HCT116 (cell line): ENCODE results near the gene KRTAP12-4. TPM values are rescaled to one million over a fixed set of nuclear protein-coding genes. Genes with fewer than 3 reads are reported as not detected.

Experiments
- ATAC-seq: fragments of 200-7000 bp; cut with Tn5 transposase; 2 replicates; pipeline ENCODE4 v1.9.1; 2020; ENCODE audit warnings: mild to moderate bottlenecking, moderate library complexity
- BruUV-seq: library from RNA; stranded (reverse); fragments of 400-500 nt; replicated peaks from 2 replicates; lab custom pipeline; 2021; lab: Mats Ljungman, UMichigan
- CTCF ChIA-PET: fragments of 300-600 bp; sonication (Branson Sonifier 250); formaldehyde crosslinking; loops from one replicate; lab custom pipeline; 2021; ENCODE audit warnings: antibody characterized with exemption; lab: Charles Lee
- POLR2A ChIA-PET: fragments of 300-600, 350-600 bp; sonication (Branson Sonifier 250); formaldehyde crosslinking; loops from one replicate; lab custom pipeline; 2021; ENCODE audit warnings: antibody characterized with exemption; lab: Charles Lee
- RAD21 ChIA-PET, 2 experiments: fragments of 300-600 bp; sonication (Branson Sonifier 250); formaldehyde crosslinking; loops; one replicate each; lab custom pipeline; 2023; ENCODE audit warnings: low total read pairs in 2 of 2; ENCODE audit not compliant: uncharacterized antibody in 2 of 2, unreplicated experiment in 2 of 2, low non-redundant PET in 1 of 2; lab: Charles Lee
- DNase-seq: peaks from one replicate; pipeline ENCODE4 v3.0.0-alpha.2; 2010; ENCODE audit warnings: low read depth, low spot score
- H2AFZ ChIP-seq: fragments of 200-600 bp; shearing (Covaris generic), sonication (generic); 2 replicates; pipeline ENCODE4 v1.6.1; 2017; ENCODE audit warnings: low read depth, mixed run types, mixed read lengths, antibody characterized with exemption, low read length; ENCODE audit not compliant: poor library complexity, severe bottlenecking
- H3K27ac ChIP-seq: 2 replicates; pipeline ENCODE4 v1.5.1; 2012; ENCODE audit warnings: low read depth, low read length
- H3K27me3 ChIP-seq: fragments of 200-600 bp; sonication (generic); 2 replicates; pipeline ENCODE4 v1.6.1; 2016; ENCODE audit warnings: mixed run types, low read length, mixed read lengths; ENCODE audit not compliant: insufficient read depth
- H3K36me3 ChIP-seq, 2 experiments: fragments of 200-500 bp in 1 of 2; fragments of 200-600 bp in 1 of 2; sonication (Bioruptor generic) in 1 of 2; sonication (generic) in 1 of 2; 2 replicates each; pipeline versions ENCODE4 v1.5.1 to v1.6.1; 2014 to 2016; ENCODE audit warnings: low read length in 2 of 2, inconsistent platforms in 1 of 2, mixed read lengths in 1 of 2, mixed run types in 1 of 2; ENCODE audit not compliant: insufficient read depth in 2 of 2, control insufficient read depth in 1 of 2
- H3K4me1 ChIP-seq, 2 experiments: fragments of 200-600 bp in 1 of 2; sonication (generic) in 1 of 2; 2 replicates each; pipeline versions ENCODE4 v1.5.1 to v1.6.1; 2012 to 2017; ENCODE audit warnings: low read length in 2 of 2, inconsistent platforms in 1 of 2, mild to moderate bottlenecking in 1 of 2, mixed read lengths in 1 of 2, mixed run types in 1 of 2, moderate library complexity in 1 of 2; ENCODE audit not compliant: insufficient read depth in 2 of 2, control insufficient read depth in 1 of 2
- H3K4me2 ChIP-seq: fragments of 200-600 bp; sonication (generic); 2 replicates; pipeline ENCODE4 v1.6.1; 2017; ENCODE audit warnings: mixed run types, low read length, mixed read lengths
- H3K4me3 ChIP-seq, 2 experiments: fragments of 200-600 bp in 1 of 2; sonication (generic) in 1 of 2; replicated peaks in 1 of 2; 2 replicates each; pipeline ENCODE4 v1.5.1; 2011 to 2016; ENCODE audit warnings: low read length in 2 of 2, control low read depth in 1 of 2, low read depth in 1 of 2, mild to moderate bottlenecking in 1 of 2, mixed read lengths in 1 of 2, mixed run types in 1 of 2
- H3K79me2 ChIP-seq: fragments of 200-600 bp; sonication (generic); 2 replicates; pipeline ENCODE4 v1.6.1; 2017; ENCODE audit warnings: mild to moderate bottlenecking, mixed run types, low read length, moderate library complexity, mixed read lengths; ENCODE audit not compliant: insufficient read depth
- H3K9ac ChIP-seq: fragments of 200-600 bp; sonication (generic); 2 replicates; pipeline ENCODE4 v1.6.1; 2016; ENCODE audit warnings: low read length, mixed read lengths
- H3K9me2 ChIP-seq: fragments of 200-600 bp; sonication (generic), shearing (Covaris generic); 2 replicates; pipeline ENCODE4 v1.6.1; 2017; ENCODE audit warnings: mixed run types, mild to moderate bottlenecking, moderate library complexity; ENCODE audit not compliant: insufficient read depth
- H3K9me3 ChIP-seq, 2 experiments: fragments of 200-500 bp in 1 of 2; fragments of 200-600 bp in 1 of 2; sonication (Bioruptor generic) in 1 of 2; sonication (generic) in 1 of 2; 2 replicates each; pipeline ENCODE4 v1.6.1; 2014 to 2017; ENCODE audit warnings: low read length in 2 of 2, mixed read lengths in 2 of 2, inconsistent platforms in 1 of 2, low read depth in 1 of 2, mild to moderate bottlenecking in 1 of 2, mixed run types in 1 of 2, moderate library complexity in 1 of 2; ENCODE audit not compliant: control insufficient read depth in 1 of 2, insufficient read depth in 1 of 2
- H4K20me1 ChIP-seq: fragments of 200-600 bp; sonication (generic), shearing (Covaris generic); 2 replicates; pipeline ENCODE4 v1.6.1; 2017; ENCODE audit warnings: mixed run types, mild to moderate bottlenecking, moderate library complexity; ENCODE audit not compliant: insufficient read depth
- ATF3 ChIP-seq: IDR thresholded peaks from 2 replicates; pipeline ENCODE4 v1.6.1; 2012
- CBX3 ChIP-seq: IDR thresholded peaks from 2 replicates; pipeline ENCODE4 v1.6.1; 2012; ENCODE audit warnings: low read depth
- ELF1 ChIP-seq: IDR thresholded peaks from 2 replicates; pipeline ENCODE4 v1.6.1; 2012; ENCODE audit warnings: low read depth, borderline replicate concordance
- EZH2 ChIP-seq: fragments of 200-600 bp; sonication (generic); IDR thresholded peaks from 2 replicates; pipeline ENCODE4 v1.6.1; 2017; ENCODE audit warnings: antibody characterized with exemption, mixed run types
- EZH2phosphoT487 ChIP-seq: fragments of 200-600 bp; IDR thresholded peaks from 2 replicates; pipeline ENCODE4 v1.6.1; 2018; ENCODE audit warnings: antibody characterized with exemption, borderline replicate concordance
- FOSL1 ChIP-seq: IDR thresholded peaks from 2 replicates; pipeline ENCODE4 v1.6.1; 2012; ENCODE audit warnings: low read depth
- JUND ChIP-seq: IDR thresholded peaks from 2 replicates; pipeline ENCODE4 v1.6.1; 2012
- MAX ChIP-seq: IDR thresholded peaks from 2 replicates; pipeline ENCODE4 v1.6.1; 2012
- POLR2AphosphoS5 ChIP-seq: IDR thresholded peaks from 2 replicates; pipeline ENCODE4 v1.6.1; 2011; ENCODE audit warnings: mild to moderate bottlenecking, low read depth, low read length, moderate library complexity
- ZFX ChIP-seq: fragments of 450-650 bp; IDR thresholded peaks from 2 replicates; pipeline ENCODE4 v1.6.1; 2017
- ZNF274 ChIP-seq: fragments of 200-500 bp; sonication (Bioruptor generic); IDR thresholded peaks from 2 replicates; pipeline ENCODE4 v1.6.1; 2014; ENCODE audit warnings: mild to moderate bottlenecking, low read depth, low read length, inconsistent platforms
- intact Hi-C: fragments of 100-400 bp; cut with micrococcal nuclease; formaldehyde crosslinking; loops from 2 replicates; pipeline ENCODE4 v1.10.0; 2022
- total RNA-seq: library from RNA; stranded (reverse); gene quantifications from one replicate; pipeline ENCODE4 v1.2.1, GENCODE V29; 2021; ENCODE audit not compliant: unreplicated experiment
- TF ChIP-seq, protein P1 (sequence below), 3 experiments: fragments of 200-600 bp in 1 of 3; sonication (generic) in 1 of 3; IDR thresholded peaks in 2 of 3; conservative IDR thresholded peaks in 1 of 3; 2 replicates each; pipeline ENCODE4 v1.5.1; 2012 to 2017; ENCODE audit warnings: low read depth in 2 of 3, low read length in 2 of 3, antibody characterized with exemption in 1 of 3, borderline replicate concordance in 1 of 3, control low read depth in 1 of 3, mild to moderate bottlenecking in 1 of 3, mixed read lengths in 1 of 3, mixed run types in 1 of 3, moderate library complexity in 1 of 3; ENCODE audit not compliant: insufficient read depth in 1 of 3
- TF ChIP-seq, protein P2 (sequence below): IDR thresholded peaks from 2 replicates; pipeline ENCODE4 v1.6.1; 2011; ENCODE audit warnings: mild to moderate bottlenecking, low read length, moderate library complexity; ENCODE audit not compliant: insufficient replicate concordance; ENCODE audit errors: extremely low read depth

Gene KRTAP12-4
- total RNA-seq, 1 experiment from 2014 or later = not detected

GRCh38 chr21:44615911-44616590, 38.4 kb downstream of the KRTAP12-4 start:
- Histone ChIP-seq H3K27ac (no peak overlapping the region), H3K4me2 (no peak overlapping the region), H4K20me1 (no peaks in the 10 kb centered on the region), H3K27me3 (no peaks in the 10 kb centered on the region), H3K4me1 (no peaks in the 10 kb centered on the region), H2AFZ (no peak overlapping the region), H3K79me2 (no peaks in the 10 kb centered on the region), H3K4me3 (no peak overlapping the region), H3K9me3 (peaks cover 5 to 9% of the 10 kb centered on the region in 2 experiments), H3K36me3 (no peaks in the 10 kb centered on the region), H3K9me2 (no peaks in the 10 kb centered on the region), H3K9ac (no peak overlapping the region)
- ATAC-seq (no peak), DNase-seq (no peak)
- TF ChIP-seq POLR2AphosphoS5 (no peak), ZNF274 (no peak), ELF1 (no peak), EZH2phosphoT487 (no peak), CBX3 (no peak)
- ChIA-PET RAD21 (no interaction called here), POLR2A (no interaction called here), CTCF (no interaction called here)
- intact Hi-C loops = no loop called here
- no TSS peak for BruUV-seq

DNA sequence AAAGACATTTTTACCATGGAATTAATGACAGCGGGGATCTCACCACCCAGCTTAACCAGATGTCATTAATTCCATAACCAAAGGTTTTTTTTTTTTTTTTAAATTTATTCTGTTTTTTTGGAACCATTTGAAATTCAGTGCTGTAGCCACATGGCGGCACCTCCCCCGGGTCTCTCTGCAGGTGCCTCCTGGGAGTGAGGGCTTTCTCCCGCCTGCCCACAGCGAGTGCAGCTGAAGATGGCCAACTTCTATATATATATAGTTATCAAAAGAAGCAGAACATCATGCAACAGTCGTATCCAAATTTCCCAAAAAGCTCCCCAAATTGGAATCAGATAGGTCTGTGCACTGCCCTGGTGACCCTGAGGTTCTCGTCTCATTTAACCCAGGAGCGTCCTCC, 39.0 kb downstream of the KRTAP12-4 start:
- intact Hi-C loops = no loop called here
- ATAC-seq = no peak
- H3K9me2 ChIP-seq = no peaks in the 10 kb centered on the region
- no peak for DNase-seq
- H3K4me3 ChIP-seq = no peak overlapping the region
- ChIA-PET RAD21 (no interaction called here), CTCF (interaction anchor here (0.7 kb wide), 1 partner anchor 186 kb away, joined by 3 read pairs; the partner anchor contains the start of gene UBE2G2), POLR2A (no interaction called here)
- no peak for TF ChIP-seq ZNF274
- no peak for TF ChIP-seq EZH2
- TF ChIP-seq JUND = no peak
- TF ChIP-seq ZFX = no peak
- no peak for TF ChIP-seq ATF3
- TF ChIP-seq, protein P1, sequence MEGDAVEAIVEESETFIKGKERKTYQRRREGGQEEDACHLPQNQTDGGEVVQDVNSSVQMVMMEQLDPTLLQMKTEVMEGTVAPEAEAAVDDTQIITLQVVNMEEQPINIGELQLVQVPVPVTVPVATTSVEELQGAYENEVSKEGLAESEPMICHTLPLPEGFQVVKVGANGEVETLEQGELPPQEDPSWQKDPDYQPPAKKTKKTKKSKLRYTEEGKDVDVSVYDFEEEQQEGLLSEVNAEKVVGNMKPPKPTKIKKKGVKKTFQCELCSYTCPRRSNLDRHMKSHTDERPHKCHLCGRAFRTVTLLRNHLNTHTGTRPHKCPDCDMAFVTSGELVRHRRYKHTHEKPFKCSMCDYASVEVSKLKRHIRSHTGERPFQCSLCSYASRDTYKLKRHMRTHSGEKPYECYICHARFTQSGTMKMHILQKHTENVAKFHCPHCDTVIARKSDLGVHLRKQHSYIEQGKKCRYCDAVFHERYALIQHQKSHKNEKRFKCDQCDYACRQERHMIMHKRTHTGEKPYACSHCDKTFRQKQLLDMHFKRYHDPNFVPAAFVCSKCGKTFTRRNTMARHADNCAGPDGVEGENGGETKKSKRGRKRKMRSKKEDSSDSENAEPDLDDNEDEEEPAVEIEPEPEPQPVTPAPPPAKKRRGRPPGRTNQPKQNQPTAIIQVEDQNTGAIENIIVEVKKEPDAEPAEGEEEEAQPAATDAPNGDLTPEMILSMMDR (IDR thresholded peaks at IDR 0.05 in 2 of 3, conservative IDR thresholded peaks at IDR 0.05 in 1 of 3; ENCODE audit: borderline replicate concordance in 1 of 3, insufficient read depth in 1 of 3, low read depth in 2 of 3, low read length in 2 of 3) = no peak
- TF ChIP-seq, protein P2, sequence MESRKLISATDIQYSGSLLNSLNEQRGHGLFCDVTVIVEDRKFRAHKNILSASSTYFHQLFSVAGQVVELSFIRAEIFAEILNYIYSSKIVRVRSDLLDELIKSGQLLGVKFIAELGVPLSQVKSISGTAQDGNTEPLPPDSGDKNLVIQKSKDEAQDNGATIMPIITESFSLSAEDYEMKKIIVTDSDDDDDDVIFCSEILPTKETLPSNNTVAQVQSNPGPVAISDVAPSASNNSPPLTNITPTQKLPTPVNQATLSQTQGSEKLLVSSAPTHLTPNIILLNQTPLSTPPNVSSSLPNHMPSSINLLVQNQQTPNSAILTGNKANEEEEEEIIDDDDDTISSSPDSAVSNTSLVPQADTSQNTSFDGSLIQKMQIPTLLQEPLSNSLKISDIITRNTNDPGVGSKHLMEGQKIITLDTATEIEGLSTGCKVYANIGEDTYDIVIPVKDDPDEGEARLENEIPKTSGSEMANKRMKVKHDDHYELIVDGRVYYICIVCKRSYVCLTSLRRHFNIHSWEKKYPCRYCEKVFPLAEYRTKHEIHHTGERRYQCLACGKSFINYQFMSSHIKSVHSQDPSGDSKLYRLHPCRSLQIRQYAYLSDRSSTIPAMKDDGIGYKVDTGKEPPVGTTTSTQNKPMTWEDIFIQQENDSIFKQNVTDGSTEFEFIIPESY = no peak
- no peak for TF ChIP-seq FOSL1
- TF ChIP-seq MAX = no peak
- H3K27me3 ChIP-seq = no peaks in the 10 kb centered on the region
- H3K79me2 ChIP-seq = no peaks in the 10 kb centered on the region
- peaks cover 4 to 9% of the 10 kb centered on the region in 2 experiments for H3K9me3 ChIP-seq
- no peaks in the 10 kb centered on the region for H4K20me1 ChIP-seq
- BruUV-seq = no TSS peak
- H3K9ac ChIP-seq = no peak overlapping the region
- no peak overlapping the region for H2AFZ ChIP-seq
- H3K36me3 ChIP-seq = no peaks in the 10 kb centered on the region
- H3K4me1 ChIP-seq = no peaks in the 10 kb centered on the region
- H3K4me2 ChIP-seq = no peak overlapping the region
- H3K27ac ChIP-seq = no peak overlapping the region
